ENCODE data around the gene SERGEF.

DNA sequence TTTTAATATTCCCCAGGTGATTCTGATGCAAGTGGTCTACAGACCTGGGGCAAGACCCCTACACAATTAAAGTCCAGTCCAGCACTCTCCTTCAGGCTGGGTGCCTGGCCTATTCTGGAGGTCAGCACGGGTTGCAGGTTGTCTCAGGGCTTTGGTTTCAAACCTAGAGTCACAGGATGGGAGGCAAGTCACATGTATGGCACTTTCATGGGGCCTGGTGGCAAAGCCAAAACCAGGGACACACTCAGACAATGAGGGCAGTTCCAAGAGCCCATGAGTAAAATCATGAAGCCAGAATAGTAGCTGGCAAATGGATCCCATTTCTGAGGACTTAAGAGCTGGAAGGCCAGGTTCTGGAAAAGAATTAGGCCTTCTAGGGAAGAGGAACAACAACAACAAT is 181.6 kb downstream of the SERGEF start:
- TF ChIP-seq, protein P1, sequence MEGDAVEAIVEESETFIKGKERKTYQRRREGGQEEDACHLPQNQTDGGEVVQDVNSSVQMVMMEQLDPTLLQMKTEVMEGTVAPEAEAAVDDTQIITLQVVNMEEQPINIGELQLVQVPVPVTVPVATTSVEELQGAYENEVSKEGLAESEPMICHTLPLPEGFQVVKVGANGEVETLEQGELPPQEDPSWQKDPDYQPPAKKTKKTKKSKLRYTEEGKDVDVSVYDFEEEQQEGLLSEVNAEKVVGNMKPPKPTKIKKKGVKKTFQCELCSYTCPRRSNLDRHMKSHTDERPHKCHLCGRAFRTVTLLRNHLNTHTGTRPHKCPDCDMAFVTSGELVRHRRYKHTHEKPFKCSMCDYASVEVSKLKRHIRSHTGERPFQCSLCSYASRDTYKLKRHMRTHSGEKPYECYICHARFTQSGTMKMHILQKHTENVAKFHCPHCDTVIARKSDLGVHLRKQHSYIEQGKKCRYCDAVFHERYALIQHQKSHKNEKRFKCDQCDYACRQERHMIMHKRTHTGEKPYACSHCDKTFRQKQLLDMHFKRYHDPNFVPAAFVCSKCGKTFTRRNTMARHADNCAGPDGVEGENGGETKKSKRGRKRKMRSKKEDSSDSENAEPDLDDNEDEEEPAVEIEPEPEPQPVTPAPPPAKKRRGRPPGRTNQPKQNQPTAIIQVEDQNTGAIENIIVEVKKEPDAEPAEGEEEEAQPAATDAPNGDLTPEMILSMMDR (IDR thresholded peaks at IDR 0.05; ENCODE audit: low read depth, low read length, poor library complexity, severe bottlenecking) = no peak
- no peak for TF ChIP-seq EZH2phosphoT487 (IDR thresholded peaks at IDR 0.05; ENCODE audit: borderline replicate concordance, low read length)
